HG03432 (cell line): Measurements from ENCODE around the gene FOS.
"Not testable (repeated sequence)": the region's sequence is repeated elsewhere in the genome, so short reads cannot be mapped to it uniquely, and the experiment has no call there.

ENCODE experiments used
- ATAC-seq: cut with Tn5 transposase; IDR thresholded peaks from one replicate; pipeline ENCODE4 v1.9.1; 2021; ENCODE audit warnings: mild to moderate bottlenecking, moderate library complexity; ENCODE audit not compliant: unreplicated experiment

The FOS gene

DNA sequence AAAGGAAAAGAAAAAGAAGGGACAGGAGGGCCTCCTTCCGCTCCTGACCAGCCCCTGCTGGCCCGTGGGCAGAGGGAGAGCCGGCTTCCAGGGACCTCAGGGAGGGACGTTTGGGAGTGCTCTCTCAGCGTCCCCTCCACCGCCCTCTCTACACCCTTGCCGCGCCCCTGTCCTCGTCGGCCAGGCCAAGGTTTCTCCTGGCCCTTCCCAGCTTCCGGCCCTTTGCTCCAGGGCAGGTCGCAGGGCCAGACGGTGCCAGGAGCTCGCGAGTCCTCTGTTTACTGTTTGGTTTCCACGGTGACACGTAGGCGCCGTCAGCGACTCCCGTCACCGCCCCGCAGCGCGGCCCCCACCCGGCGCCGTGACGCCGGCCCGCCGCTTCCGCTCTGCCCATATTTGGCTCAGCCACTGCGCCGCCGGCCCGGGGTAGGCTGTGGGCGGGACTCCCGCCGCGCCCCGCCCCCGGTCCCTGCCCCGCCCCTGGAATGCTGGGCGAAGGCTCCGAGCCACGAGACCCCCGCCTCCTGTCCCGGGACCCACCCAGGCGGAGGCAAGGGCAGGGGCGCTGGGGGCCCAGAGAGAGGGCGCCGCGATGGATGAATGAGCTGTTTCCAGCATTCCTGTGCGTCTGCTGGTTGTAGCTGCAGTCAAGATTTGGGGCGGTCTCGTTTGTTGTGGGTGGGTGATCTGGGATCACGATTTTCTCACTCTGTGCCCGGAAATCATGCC lies 15.5 kb downstream of the FOS start:
- ATAC-seq, result peak; percentile 95

DNA sequence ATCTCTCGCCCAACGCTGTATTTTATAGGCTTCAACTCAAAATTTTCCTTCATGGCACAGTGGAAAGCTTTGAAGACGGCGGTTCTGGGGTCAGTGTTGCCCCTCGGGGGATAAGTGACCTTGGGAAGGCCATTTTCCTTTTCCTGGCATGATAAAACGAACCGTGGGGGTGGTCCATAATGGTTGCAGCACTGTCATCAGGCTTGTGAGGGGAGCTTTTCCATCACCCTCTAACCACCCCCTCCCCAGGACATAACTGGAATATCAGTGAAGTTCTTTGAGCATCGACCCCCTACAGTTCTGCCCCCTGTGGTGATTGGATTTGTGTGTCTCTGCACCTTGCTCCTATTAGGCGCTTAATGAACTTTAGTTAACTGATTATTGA lies 16.0 kb downstream of the FOS start:
- no peak for ATAC-seq

DNA sequence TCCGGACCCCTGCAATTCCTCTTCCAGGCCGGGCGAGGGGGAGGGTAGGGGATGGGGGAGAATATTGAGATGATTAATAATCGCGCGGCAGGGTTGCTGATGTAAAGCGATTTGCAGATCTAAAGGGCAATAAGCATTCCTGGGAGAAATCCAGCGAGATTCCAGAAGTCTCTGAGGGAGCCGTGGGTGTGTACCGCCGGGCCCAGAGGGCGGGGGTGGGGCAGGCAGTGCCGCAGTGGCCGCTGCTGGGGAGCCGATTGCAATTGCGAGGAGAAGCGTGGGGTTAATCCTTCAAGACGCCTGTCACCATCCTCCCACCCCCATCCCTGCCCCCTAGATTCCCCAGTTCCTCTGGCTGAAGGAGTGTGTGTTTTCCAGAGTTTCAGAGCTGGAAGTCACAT lies 16.4 kb downstream of the FOS start:
- ATAC-seq, result no peak

DNA sequence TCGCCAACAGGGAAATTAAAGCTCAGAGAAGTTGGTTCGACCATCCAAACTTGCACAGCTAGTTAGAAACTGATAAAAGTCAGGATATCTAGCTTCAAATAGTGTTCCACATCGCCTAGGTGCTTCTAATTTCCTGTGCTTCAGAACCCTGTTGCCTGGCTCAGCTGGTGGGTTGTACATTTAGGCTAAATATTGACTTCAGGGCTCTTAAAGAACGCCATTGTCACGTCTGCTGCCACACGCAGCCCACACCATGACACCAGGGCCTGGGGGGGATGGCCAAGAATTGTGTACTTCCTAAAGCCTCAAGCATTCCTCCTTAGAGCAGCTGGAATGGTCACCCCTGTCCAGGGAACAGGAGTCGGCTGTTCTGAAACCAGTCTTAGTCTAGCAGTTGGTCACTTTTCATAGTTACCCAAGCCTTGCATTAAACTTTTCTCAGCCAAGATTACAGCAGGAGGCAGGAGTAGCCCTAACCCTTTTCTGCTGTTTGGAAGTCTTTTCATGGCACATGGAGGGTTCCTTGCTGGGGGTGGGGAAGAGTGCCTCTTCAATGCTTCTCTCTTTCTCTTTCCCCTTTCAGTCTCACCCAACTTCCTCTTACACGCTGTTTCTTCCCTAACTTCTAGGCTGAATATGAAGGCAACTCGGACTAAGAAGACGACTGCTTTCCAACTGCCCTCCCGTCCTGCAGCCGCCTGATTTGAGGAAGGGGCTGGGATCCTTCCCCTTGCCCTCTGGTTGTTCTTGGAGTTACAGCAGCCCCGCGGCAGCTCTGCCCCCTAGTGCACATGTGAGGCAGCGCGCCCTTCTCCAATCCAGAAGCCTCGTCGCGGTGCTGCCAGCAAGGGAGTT lies 17.1 kb downstream of the FOS start:
- ATAC-seq, result no peak

DNA sequence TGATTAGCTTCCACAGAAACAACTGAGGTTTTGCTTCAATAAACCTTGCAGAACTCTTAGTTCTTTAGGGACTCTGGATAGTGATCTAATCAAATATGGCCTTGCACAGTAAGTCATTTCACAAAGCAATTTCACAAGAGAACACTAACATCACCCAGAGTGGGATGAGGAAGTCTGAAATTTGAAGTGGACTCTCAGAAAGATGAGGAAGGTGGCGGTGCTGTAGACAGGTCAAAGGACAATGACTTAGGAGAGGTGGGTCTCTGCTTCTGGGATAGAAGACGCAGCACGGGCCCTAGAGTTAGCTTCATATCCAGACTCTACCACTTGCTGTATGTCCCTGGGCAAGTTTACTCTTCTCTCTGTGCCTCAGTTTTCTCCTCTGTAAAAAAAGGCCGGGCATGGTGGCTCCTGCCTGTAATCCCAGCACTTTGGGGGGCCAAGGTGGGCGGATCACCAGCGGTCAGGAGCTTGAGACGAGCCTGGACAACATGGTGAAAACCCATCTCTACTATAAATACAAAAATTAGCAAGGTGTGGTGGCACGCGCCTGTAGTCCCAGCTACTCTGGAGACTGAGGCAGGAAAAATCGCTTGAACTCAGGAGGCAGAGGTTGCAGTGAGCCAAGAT lies 18.9 kb downstream of the FOS start:
- no peak for ATAC-seq

DNA sequence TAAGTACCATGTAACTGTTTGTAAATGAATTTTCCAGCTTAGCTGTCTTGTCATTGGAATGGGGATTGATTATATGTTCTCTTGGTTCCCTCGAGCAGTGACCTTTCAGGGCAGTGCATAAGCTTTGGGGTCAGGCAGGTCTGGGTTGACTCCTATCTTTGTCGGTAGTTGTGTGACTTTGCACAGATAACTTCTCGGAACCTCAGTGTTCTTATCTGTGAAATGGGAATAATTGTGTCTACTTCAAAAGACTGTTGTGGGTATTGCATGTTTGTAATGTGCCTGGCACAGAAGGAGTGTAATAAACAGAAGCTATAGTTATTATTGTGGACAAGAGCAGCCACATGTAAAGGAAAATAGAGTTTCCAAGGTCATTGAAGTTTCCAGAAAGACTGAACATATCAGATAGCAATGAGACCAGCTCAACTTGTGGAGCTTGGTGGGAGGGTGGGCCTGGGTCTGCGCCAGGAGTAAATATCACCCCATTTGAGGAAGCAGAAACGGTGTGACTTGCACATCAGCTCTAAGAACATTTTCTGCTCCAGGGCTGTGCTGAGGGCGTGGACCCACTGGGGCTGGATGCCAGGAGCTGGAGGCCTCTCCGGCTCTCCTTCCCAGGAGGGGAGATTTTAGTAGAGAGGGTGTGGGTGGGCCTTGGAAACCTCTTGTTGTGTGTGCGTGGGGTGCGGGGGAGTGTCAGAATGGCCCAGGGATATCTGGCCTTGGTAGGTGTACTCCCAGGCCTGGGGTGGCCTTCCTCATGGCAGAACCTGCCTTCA lies 19.7 kb downstream of the FOS start:
- no peak for ATAC-seq

DNA sequence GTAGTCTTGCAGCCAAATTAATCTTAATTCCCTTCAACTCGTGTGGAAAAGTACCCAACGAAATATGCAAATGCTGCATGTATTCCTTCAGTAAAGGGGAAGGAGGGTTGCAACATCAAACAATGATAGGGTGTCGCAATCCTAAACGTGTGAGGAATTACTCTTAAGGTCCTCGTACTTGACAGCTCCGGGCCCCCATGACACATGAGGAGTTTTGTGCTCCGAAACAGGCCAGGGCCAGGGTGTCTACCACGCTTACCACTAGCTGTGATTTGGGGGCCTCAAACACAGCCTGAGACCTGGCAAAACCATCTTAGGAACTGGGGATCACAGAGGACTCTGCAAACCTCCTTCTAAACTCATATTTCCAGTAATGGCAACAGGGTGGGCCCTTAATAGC lies 20.4 kb downstream of the FOS start:
- no peak for ATAC-seq

DNA sequence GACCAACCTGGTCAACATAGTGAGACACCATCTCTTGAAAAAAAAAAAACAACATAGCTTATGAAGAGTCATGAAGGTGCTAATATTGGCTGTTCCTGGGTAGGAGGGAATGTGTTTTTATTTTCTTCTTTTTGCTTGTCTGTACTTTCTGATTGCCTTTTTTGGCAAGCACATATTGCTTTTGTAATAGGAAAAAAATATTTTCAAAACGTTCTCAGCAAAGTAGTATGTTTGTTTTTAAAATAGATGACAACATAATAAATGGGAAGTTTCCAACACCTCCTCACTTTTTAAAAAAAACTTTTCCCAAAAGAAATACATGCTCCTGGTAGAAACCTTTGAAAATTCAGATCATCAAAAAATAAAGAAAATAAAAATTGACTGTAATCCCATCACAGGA lies 20.9 kb downstream of the FOS start:
- ATAC-seq, result no peak

DNA sequence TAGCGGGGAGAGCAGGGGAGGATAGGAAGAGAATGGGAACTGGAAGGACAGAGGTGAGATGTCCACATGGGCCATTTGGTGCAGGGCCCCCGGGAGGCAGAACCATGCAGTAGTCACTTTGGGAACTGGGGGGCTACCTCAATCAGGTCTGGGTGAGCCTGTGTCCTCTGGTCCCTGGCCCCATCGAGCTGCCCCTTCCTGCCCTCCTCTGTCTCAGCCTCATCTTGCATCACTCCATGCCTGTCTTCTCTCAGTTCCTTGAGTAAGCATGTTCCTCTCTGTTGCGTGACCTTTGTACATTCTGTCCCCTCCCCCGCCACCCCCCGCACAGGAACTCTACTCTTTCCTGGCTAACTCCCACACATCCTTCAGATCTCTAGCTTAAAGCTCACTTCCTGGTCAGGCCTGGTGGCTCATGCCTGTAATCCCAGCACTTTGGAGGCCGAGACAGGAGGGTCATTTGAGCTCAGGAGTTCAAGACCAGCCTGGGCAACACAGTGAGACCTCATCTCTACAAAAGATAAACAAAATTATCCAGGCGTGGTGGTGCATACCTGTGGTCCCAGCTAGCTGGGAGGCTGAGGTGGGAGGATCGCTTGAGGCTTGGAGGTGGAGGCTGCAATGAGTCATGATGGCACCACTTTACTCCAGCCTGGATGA lies 23.2 kb downstream of the FOS start:
- ATAC-seq, result no peak

DNA sequence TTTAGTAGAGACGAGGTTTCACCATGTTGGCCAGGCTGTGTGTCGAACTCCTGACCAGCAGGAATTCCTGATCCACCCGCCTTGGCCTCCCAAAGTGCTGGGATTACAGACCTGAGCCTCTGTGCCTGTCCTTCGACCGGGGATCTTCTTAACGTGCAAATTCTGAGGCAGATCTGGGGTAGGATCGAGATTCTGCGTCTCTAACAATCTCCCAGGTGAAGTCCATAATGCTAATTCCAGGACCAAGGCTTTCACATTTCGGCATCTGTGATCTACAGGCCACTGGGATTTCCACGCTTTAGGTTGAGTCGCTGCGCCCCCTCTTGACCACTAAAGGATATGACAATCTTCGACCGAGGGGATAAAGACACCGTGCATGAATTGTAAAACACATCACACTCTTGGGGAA lies 24.8 kb downstream of the FOS start:
- no peak for ATAC-seq

DNA sequence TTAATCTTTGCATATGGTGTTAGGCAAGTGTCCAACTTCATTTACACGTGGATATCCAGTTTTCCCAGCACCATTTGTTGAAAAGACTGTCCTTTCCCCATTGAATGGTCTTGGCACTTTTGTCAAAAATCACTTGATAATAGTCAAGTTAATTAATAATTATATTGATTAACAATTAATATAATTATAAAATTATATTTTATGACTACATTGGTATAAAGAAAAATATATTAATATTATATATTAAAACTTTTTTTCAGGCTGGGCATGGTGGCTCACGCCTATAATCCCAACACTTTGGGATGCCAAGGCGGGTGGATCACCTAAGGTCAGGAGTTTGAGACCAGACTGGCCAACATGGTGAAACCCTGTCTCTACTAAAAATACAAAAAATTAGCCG lies 27.8 kb downstream of the FOS start:
- not testable (repeated sequence) for ATAC-seq

DNA sequence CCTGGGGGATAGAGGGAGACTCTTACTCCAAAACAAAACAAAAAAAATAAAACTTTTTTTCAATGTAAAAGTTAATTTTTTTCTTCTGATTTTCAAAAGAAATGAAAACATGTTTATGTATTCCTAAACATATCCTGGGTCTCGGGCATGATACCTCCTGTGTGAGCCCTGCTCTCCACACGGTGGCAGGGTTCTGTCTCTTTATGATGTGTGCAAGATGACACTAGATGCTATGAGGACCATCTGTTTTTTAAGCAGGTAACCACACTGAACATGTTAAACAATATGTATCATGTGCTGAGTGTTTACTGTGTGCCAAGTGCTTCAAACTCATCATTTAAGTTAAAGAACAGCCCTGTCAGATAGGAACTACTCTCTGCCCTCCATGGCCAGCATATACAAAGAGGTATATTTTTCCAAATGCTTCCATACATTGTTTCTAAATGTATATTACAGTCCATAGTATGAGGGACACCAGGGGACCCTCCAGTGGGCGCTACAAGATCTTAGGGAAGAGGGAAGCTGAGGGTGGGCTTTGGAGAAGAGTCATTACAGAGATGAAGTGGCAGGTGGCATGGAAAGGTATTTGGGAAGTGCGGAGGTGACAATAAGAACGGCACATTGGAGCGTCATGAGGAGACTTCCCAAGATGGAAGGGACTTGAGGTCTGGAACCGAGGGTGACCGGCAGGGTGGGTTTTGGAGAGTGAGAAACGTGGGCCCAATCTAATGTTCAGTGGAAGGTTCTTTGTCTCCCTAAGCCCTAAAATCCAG lies 28.5 kb downstream of the FOS start:
- ATAC-seq, result peak; percentile 52

DNA sequence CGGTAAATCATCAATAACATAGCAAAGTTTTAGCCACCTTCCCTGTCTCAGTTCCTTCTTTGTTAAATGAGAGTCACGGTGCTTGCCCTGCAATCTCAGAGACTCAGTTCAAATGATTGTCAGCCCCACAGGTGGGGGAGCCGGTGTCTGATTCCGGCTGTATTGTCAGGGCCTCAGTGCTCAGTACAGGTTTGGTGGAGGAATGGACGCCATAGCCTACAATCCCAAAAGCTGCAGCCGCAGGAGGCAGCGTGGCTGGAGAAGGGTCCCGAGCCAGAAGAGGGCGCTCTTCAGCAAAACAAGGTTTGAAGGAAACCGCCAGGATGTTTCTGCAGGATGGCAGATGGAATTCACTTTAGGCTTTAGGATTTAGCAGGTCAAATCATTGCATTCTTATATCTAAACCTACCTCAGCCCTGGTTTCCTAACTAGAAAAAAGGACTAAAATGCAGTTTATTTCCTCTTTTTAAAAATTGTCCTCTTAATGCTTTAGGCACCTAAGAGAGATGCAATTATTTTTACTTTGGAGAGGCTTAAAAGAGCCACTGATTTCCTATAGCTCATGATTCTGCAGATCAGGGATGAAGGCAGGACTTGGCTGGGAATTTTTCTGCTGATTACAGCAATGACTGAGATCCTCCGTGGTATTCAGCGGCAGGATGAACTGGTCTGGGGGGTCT lies 29.2 kb downstream of the FOS start:
- ATAC-seq, result peak; percentile 38

DNA sequence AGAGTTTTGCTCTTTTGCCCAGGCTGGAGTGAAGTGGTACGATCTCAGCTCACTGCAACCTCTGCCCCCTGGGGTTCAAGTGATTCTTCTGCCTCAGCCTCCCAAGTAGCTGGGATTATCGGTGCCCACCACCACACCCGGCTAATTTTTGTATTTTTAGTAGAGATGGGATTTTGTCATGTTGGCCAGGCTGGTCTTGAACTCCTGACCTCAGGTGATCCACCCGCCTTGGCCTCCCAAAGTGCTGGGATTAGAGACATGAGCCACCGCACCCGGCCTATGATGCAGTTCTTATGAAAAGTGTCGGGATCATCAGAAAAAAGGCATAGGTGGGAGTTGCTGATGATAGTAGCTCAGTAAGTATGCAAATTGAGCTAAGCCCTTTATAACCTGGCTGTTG lies 30.4 kb downstream of the FOS start:
- not testable (repeated sequence) for ATAC-seq

DNA sequence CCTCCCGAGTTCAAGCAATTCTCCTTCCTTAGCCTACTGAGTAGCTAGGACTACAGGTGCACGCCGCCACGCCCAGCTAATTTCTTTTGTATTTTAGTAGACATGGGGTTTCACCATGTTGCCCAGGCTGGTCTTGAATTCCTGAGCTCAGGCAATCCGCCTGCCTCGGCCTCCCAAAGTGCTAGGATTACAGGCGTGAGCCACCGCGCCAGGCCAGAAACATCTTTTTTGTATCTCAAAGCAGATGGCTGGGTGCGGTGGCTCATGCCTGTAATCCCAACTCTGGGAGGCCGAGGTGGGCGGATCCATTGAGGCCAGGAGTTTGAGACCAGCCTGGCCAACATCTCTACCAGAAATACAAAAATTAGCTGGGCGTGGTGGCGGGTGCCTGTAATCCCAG lies 30.9 kb downstream of the FOS start:
- not testable (repeated sequence) for ATAC-seq

DNA sequence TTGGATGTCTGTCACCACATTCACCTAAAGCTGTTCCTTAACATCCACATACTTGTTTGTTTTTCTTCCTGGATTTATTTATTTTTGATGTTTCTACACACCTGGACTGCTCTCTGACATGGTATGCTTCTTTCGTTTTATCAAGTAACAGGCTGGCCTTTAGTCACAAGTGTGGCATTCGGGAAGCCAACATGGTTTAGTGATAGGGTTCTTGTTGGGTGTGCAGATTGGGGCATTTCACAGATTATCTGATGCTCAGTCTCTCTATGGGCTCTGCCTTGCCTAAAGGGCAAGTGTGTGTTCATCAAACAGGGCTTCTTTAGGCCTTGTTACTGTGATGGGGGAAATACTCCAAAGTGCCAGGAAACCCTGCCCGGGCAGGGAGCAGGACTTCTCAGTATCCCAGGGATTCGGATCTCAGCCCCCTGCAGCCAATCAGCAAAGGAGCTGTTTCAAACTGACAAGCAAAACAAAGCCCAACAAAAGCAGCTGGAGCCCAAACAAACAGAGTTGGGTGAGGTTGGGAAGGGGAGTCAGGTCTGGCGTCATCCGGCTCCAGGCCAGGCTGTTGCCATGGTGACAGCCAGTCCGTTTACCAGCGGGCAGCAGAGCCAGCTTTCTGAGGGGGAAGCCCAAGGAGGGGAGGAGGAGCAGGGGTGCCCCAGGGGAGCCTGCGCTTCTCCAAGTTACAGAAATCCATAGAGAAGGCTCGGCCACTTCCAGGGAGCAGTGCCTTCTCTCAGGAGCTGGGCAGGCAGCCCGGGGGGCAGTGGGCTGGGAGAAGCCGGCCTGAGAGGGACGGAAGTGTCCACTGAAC lies 31.9 kb downstream of the FOS start:
- no peak for ATAC-seq

DNA sequence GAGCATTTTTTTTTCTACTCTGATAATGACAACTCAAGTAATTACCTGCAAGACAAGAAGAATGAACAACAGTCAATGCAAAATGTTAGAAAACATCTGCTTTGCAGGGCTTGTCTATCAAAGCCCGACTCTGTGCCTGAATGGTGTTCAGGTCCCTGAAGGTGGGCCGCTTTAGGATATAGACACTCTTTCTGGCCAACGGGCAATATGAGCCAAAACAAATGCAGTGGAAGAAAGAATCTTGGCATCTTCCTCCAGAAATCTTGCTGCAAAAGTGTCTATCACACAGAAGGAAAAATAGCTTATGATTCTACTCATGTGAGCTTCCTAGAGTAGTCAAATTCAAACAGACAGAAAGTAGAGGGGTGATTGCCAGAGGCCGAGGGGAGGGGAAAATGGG lies 32.7 kb downstream of the FOS start:
- ATAC-seq, result no peak

DNA sequence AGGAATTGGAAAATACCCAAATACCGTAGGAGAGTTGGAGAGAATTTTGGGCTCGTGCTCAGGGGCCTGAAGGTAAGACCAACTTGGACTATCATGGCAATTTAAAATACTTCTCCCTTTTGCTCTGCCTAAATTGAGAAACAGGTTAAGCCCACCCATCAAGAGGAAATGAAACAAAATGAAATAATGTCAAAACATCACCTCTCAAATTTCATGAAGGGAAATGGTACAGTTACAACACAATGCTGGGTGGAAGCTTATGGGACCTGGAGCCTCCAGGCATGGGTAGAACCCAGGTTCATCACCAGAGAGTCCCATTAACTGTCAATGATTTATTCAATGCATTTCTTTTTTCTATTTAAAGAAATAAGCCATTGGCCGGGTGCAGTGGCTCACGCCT lies 33.7 kb downstream of the FOS start:
- ATAC-seq, result no peak
